DND-41 (cell line): ENCODE measurements around the gene APOL5.

Experiments used
- EZH2 ChIP-seq: IDR thresholded peaks from 3 replicates; pipeline ENCODE4 v1.6.1; 2012; ENCODE audit warnings: borderline replicate concordance, low read depth, mild to moderate bottlenecking, moderate library complexity, low read length, inconsistent platforms; ENCODE audit not compliant: severe bottlenecking
- TF ChIP-seq, protein P1 (sequence below): IDR thresholded peaks from 2 replicates; pipeline ENCODE4 v1.5.1; 2012; ENCODE audit warnings: borderline replicate concordance, low read length, moderate library complexity, mild to moderate bottlenecking; ENCODE audit not compliant: poor library complexity, severe bottlenecking; ENCODE audit errors: extremely low read depth

DNA sequence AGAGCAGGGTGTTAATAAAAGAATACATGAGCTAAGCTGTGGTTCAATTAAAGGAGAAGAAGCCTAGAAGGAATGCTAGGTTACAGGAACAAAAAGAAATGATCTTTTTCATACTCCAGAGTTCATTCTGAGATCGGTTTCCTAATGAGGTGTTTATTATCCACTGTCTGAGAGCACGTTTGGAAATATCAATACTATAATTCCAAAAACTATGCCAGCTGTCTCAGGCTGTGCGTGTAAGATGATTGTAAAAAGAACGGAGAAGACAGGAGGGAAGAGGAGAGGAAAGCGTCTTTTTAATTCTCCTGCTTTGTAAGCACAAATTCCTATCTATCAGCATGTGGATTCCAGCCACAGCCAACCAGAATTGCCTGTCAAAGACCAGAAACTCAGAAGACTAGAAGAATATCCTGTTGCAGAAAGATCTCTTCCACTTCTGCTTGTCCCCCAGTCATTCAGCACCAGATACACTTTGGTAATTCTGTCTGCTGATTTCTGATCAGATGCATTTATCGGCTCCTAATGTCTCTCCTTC, 25.7 kb downstream of the APOL5 start:
- TF ChIP-seq, protein P1, sequence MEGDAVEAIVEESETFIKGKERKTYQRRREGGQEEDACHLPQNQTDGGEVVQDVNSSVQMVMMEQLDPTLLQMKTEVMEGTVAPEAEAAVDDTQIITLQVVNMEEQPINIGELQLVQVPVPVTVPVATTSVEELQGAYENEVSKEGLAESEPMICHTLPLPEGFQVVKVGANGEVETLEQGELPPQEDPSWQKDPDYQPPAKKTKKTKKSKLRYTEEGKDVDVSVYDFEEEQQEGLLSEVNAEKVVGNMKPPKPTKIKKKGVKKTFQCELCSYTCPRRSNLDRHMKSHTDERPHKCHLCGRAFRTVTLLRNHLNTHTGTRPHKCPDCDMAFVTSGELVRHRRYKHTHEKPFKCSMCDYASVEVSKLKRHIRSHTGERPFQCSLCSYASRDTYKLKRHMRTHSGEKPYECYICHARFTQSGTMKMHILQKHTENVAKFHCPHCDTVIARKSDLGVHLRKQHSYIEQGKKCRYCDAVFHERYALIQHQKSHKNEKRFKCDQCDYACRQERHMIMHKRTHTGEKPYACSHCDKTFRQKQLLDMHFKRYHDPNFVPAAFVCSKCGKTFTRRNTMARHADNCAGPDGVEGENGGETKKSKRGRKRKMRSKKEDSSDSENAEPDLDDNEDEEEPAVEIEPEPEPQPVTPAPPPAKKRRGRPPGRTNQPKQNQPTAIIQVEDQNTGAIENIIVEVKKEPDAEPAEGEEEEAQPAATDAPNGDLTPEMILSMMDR: no peak
- TF ChIP-seq EZH2: no peak
